GM12878 (cell line): ENCODE measurements around the gene NAV2. TPM values are rescaled to one million over a fixed set of nuclear protein-coding genes. Genes with fewer than 3 reads are reported as not detected.

Source experiments
- ATAC-seq: fragments of 200-7000 bp; cut with Tn5 transposase; 3 replicates; pipeline ENCODE4 v1.9.1; 2020; ENCODE audit warnings: mild to moderate bottlenecking, moderate library complexity
- BruUV-seq: library from RNA; stranded (reverse); fragments of 400-500 nt; replicated peaks from 2 replicates; lab custom pipeline; 2021; lab: Mats Ljungman, UMichigan
- CTCF ChIA-PET: fragments of 300-600 bp; sonication (Branson Sonifier 250); formaldehyde crosslinking; extraction: SDS; loops from one replicate; lab custom pipeline; 2021; ENCODE audit warnings: inconsistent platforms; lab: Yijun Ruan, JAX
- POLR2A ChIA-PET: fragments of 350-600 bp; formaldehyde crosslinking; extraction: SDS; loops from one replicate; lab custom pipeline; 2021; ENCODE audit warnings: inconsistent platforms; lab: Charles Lee
- RAD21 ChIA-PET: fragments of 300-600 bp; sonication (Branson Sonifier 250); formaldehyde crosslinking; loops from one replicate; lab custom pipeline; 2023; ENCODE audit warnings: antibody characterized with exemption; ENCODE audit not compliant: unreplicated experiment; lab: Charles Lee
- SMC1A ChIA-PET: fragments of 300-600 bp; sonication (Branson Sonifier 250); formaldehyde crosslinking; loops from one replicate; lab custom pipeline; 2023; ENCODE audit not compliant: unreplicated experiment, uncharacterized antibody; lab: Charles Lee
- DNase-seq: peaks from one replicate; pipeline ENCODE4 v3.0.0-alpha.2; 2011; ENCODE audit warnings: low read depth, low spot score
- FAIRE-seq: peaks from 3 replicates; lab custom pipeline; 2011; peaks lifted over from hg19 to GRCh38; lab: Jason Lieb, UNC
- H2AFZ ChIP-seq: 2 replicates; pipeline ENCODE4 v1.6.0; 2011; ENCODE audit warnings: low read depth, low read length, control low read depth; ENCODE audit not compliant: control insufficient read depth
- H3K27ac ChIP-seq: 2 replicates; pipeline ENCODE4 v1.5.1; 2011; ENCODE audit warnings: control low read depth; ENCODE audit not compliant: control insufficient read depth, insufficient read depth
- H3K27me3 ChIP-seq, 2 experiments: replicated peaks in 1 of 2; 2 replicates each; pipeline versions ENCODE4 v1.6.0 to v1.6.1; 2011; ENCODE audit warnings: low read length in 1 of 2; ENCODE audit not compliant: control insufficient read depth in 2 of 2, insufficient read depth in 2 of 2
- H3K36me3 ChIP-seq, 2 experiments: 2 replicates each; pipeline ENCODE4 v1.5.1; 2011; ENCODE audit warnings: low read length in 1 of 2; ENCODE audit not compliant: control insufficient read depth in 2 of 2, insufficient read depth in 2 of 2
- H3K4me1 ChIP-seq: 2 replicates; pipeline ENCODE4 v1.6.1; 2011; ENCODE audit warnings: mild to moderate bottlenecking, low read length, moderate library complexity, mixed read lengths; ENCODE audit not compliant: control insufficient read depth, insufficient read depth
- H3K4me2 ChIP-seq: 2 replicates; pipeline ENCODE4 v1.6.0; 2011; ENCODE audit warnings: control low read depth; ENCODE audit not compliant: control insufficient read depth, insufficient read depth
- H3K4me3 ChIP-seq: fragments of 200-600 bp; sonication (generic); 2 replicates; pipeline ENCODE4 v1.5.1; 2016
- H3K79me2 ChIP-seq: 2 replicates; pipeline ENCODE4 v1.6.0; 2011; ENCODE audit warnings: low read length; ENCODE audit not compliant: control insufficient read depth, insufficient read depth
- H3K9ac ChIP-seq: 2 replicates; pipeline ENCODE4 v1.8.0; 2011; ENCODE audit warnings: low read length, control low read depth, mixed read lengths; ENCODE audit not compliant: control insufficient read depth, insufficient read depth
- H3K9me3 ChIP-seq: replicated peaks from 3 replicates; pipeline ENCODE4 v1.5.1; 2011; ENCODE audit warnings: mild to moderate bottlenecking, low read length; ENCODE audit not compliant: control insufficient read depth, insufficient read depth
- H4K20me1 ChIP-seq: 2 replicates; pipeline ENCODE4 v1.6.0; 2011; ENCODE audit not compliant: control insufficient read depth, insufficient read depth
- ETV6 ChIP-seq, 2 experiments: fragments of 450-650 bp in 1 of 2; IDR thresholded peaks in 1 of 2; conservative IDR thresholded peaks in 1 of 2; 2 replicates each; pipeline ENCODE4 v1.6.1; 2014; ENCODE audit warnings: antibody characterized with exemption in 1 of 2, borderline replicate concordance in 1 of 2, low read depth in 1 of 2, mild to moderate bottlenecking in 1 of 2, moderate library complexity in 1 of 2
- IKZF1 ChIP-seq: fragments of 450-650 bp; conservative IDR thresholded peaks from 2 replicates; pipeline ENCODE4 v1.6.1; 2017; ENCODE audit warnings: antibody characterized with exemption, mild to moderate bottlenecking
- IRF3 ChIP-seq: fragments of 450-650 bp; IDR thresholded peaks from 2 replicates; pipeline ENCODE4 v1.6.1; 2014; ENCODE audit warnings: mild to moderate bottlenecking
- JUNB ChIP-seq: IDR thresholded peaks from 2 replicates; pipeline ENCODE4 v1.6.1; 2016; ENCODE audit warnings: antibody characterized with exemption, mild to moderate bottlenecking
- JUND ChIP-seq: IDR thresholded peaks from 2 replicates; pipeline ENCODE4 v1.6.1; 2012; ENCODE audit warnings: low read depth, mild to moderate bottlenecking, low read length, improper control_type of control experiment, moderate library complexity
- POLR2AphosphoS5 ChIP-seq: IDR thresholded peaks from 2 replicates; pipeline ENCODE4 v1.6.1; 2011; ENCODE audit warnings: mild to moderate bottlenecking, low read length, inconsistent platforms
- RAD21 ChIP-seq: IDR thresholded peaks from 2 replicates; pipeline ENCODE4 v1.6.1; 2011; ENCODE audit warnings: mild to moderate bottlenecking, low read depth, low read length, moderate library complexity; ENCODE audit not compliant: insufficient read depth
- TAF1 ChIP-seq: IDR thresholded peaks from 2 replicates; pipeline ENCODE4 v1.6.1; 2011; ENCODE audit warnings: mild to moderate bottlenecking, low read depth, low read length, borderline replicate concordance
- TARDBP ChIP-seq: IDR thresholded peaks from 2 replicates; pipeline ENCODE4 v1.6.1; 2016; ENCODE audit warnings: borderline replicate concordance
- TCF12 ChIP-seq: IDR thresholded peaks from 2 replicates; pipeline ENCODE4 v1.6.1; 2011; ENCODE audit warnings: low read depth, mild to moderate bottlenecking, low read length
- USF1 ChIP-seq: IDR thresholded peaks from 2 replicates; pipeline ENCODE4 v1.6.1; 2011; ENCODE audit warnings: borderline replicate concordance, low read depth, mild to moderate bottlenecking, moderate library complexity, mixed read lengths, low read length; ENCODE audit not compliant: insufficient read depth; ENCODE audit errors: extremely low read length
- WRNIP1 ChIP-seq: IDR thresholded peaks from 2 replicates; pipeline ENCODE4 v1.6.1; 2011; ENCODE audit warnings: low read depth, low read length, improper control_type of control experiment, borderline replicate concordance
- ZNF207 ChIP-seq: fragments of 450-650 bp; IDR thresholded peaks from 2 replicates; pipeline ENCODE4 v1.6.1; 2014; ENCODE audit warnings: antibody characterized with exemption, mild to moderate bottlenecking, borderline replicate concordance
- ZNF384 ChIP-seq: IDR thresholded peaks from 2 replicates; pipeline ENCODE4 v1.6.1; 2012; ENCODE audit warnings: low read depth, mild to moderate bottlenecking, low read length, improper control_type of control experiment, borderline replicate concordance
- WGBS: methylation state at CpG from one replicate; pipeline ENCODE4 v1.1.6; 2016; ENCODE audit warnings: low lambda C conversion rate; ENCODE audit not compliant: insufficient replicate concordance, insufficient coverage; ENCODE audit errors: missing lambda C conversion rate; 5-methylcytosine and 5-hydroxymethylcytosine counted together
- in situ Hi-C: fragments of 300-500 bp; cut with MboI; formaldehyde crosslinking; loops from 9 replicates; pipeline ENCODE4 v1.14.3; 2018; ENCODE audit warnings: mixed read lengths
- intact Hi-C: fragments of 100-400 bp; cut with micrococcal nuclease; formaldehyde crosslinking; loops from one replicate; pipeline ENCODE4 v1.14.2; 2022; ENCODE audit not compliant: unreplicated experiment
- polyA plus RNA-seq, 11 experiments: library from polyadenylated mRNA; depleted of rRNA in 4 of 11; unstranded in 6 of 11; stranded (reverse) in 5 of 11; fragments of >200 nt; fragmentation: Nextera tagmentation in 4 of 11; fragmentation: Illumina TruSeq in 1 of 11; extraction: Ambion mirVana in 4 of 11; extraction: Trizol in 1 of 11; gene quantifications; 1 replicate in 1 of 11; 2 replicates in 10 of 11; pipeline versions ENCODE4 v1.2.1 to v1.2.3, GENCODE V29; 2011 to 2016; ENCODE audit warnings: inconsistent platforms in 2 of 11, missing spikeins in 2 of 11, low read depth in 1 of 11
- total RNA-seq, 4 experiments: library from RNA; depleted of rRNA in 3 of 4; stranded (reverse); fragments of >200 nt in 3 of 4; fragmentation: Illumina TruSeq in 1 of 4; extraction: Trizol in 1 of 4; gene quantifications; 2 replicates each; pipeline versions ENCODE4 v1.2.1 to v1.2.3, GENCODE V29; 2013 to 2021
- TF ChIP-seq, protein P1 (sequence below): IDR thresholded peaks from 2 replicates; pipeline ENCODE4 v1.6.1; 2012; ENCODE audit warnings: improper control_type of control experiment, low read depth, low read length; ENCODE audit not compliant: insufficient replicate concordance
- TF ChIP-seq, protein P2 (sequence below): IDR thresholded peaks from 2 replicates; pipeline ENCODE4 v1.6.1; 2012; ENCODE audit warnings: low read length, inconsistent platforms

NAV2 gene
- total and polyA plus RNA-seq, 10 of the 15 experiments (the other 5 are each of a cell fraction or from before 2014, with no cell fraction given), result 0.35 to 6.1 (median 1.1) TPM

GRCh38 chr11:19734171-19734570, 21.5 kb downstream of the NAV2 start:
- CTCF ChIA-PET, result interaction anchor here (2.8 kb wide), 1 partner anchor 9 kb away, joined by 11 read pairs; no protein-coding TSS in a partner anchor
- SMC1A ChIA-PET, result interaction anchor here (1.3 kb wide), 1 partner anchor 11 kb away, joined by 4 read pairs; no protein-coding TSS in a partner anchor
- intact Hi-C loops, result no loop called here
- TF ChIP-seq TARDBP (no peak), RAD21 (no peak), JUNB (no peak), ZNF207 (no peak), IKZF1 (no peak), TCF12 (no peak), IRF3 (no peak), POLR2AphosphoS5 (no peak), TAF1 (no peak), JUND (no peak), WRNIP1 (no peak), USF1 (no peak), ZNF384 (no peak), ETV6 (conservative IDR thresholded peaks at IDR 0.05 in 1 of 2, IDR thresholded peaks at IDR 0.05 in 1 of 2; ENCODE audit: borderline replicate concordance in 1 of 2, low read depth in 1 of 2) (no peak)
- TF ChIP-seq, protein P1, sequence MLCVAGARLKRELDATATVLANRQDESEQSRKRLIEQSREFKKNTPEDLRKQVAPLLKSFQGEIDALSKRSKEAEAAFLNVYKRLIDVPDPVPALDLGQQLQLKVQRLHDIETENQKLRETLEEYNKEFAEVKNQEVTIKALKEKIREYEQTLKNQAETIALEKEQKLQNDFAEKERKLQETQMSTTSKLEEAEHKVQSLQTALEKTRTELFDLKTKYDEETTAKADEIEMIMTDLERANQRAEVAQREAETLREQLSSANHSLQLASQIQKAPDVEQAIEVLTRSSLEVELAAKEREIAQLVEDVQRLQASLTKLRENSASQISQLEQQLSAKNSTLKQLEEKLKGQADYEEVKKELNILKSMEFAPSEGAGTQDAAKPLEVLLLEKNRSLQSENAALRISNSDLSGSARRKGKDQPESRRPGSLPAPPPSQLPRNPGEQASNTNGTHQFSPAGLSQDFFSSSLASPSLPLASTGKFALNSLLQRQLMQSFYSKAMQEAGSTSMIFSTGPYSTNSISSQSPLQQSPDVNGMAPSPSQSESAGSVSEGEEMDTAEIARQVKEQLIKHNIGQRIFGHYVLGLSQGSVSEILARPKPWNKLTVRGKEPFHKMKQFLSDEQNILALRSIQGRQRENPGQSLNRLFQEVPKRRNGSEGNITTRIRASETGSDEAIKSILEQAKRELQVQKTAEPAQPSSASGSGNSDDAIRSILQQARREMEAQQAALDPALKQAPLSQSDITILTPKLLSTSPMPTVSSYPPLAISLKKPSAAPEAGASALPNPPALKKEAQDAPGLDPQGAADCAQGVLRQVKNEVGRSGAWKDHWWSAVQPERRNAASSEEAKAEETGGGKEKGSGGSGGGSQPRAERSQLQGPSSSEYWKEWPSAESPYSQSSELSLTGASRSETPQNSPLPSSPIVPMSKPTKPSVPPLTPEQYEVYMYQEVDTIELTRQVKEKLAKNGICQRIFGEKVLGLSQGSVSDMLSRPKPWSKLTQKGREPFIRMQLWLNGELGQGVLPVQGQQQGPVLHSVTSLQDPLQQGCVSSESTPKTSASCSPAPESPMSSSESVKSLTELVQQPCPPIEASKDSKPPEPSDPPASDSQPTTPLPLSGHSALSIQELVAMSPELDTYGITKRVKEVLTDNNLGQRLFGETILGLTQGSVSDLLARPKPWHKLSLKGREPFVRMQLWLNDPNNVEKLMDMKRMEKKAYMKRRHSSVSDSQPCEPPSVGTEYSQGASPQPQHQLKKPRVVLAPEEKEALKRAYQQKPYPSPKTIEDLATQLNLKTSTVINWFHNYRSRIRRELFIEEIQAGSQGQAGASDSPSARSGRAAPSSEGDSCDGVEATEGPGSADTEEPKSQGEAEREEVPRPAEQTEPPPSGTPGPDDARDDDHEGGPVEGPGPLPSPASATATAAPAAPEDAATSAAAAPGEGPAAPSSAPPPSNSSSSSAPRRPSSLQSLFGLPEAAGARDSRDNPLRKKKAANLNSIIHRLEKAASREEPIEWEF, result no peak
- TF ChIP-seq, protein P2, sequence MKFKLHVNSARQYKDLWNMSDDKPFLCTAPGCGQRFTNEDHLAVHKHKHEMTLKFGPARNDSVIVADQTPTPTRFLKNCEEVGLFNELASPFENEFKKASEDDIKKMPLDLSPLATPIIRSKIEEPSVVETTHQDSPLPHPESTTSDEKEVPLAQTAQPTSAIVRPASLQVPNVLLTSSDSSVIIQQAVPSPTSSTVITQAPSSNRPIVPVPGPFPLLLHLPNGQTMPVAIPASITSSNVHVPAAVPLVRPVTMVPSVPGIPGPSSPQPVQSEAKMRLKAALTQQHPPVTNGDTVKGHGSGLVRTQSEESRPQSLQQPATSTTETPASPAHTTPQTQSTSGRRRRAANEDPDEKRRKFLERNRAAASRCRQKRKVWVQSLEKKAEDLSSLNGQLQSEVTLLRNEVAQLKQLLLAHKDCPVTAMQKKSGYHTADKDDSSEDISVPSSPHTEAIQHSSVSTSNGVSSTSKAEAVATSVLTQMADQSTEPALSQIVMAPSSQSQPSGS, result no peak

More at GRCh38 chr11:19734171-19734570, 21.5 kb downstream of the NAV2 start:
- no peak overlapping the region for H3K9ac ChIP-seq
- in situ Hi-C loops, result loop anchor here (25.0 kb wide), 1 partner anchor 422 kb away; no protein-coding TSS in a partner anchor
- BruUV-seq, result no TSS peak
- H3K27me3 ChIP-seq, result peaks cover 0 to 3% of the 10 kb centered on the region in 2 experiments; a peak in 1 of 4 replicates
- H3K36me3 ChIP-seq, result no peaks in the 10 kb centered on the region
- ATAC-seq, result no peak
- no peak overlapping the region for H3K4me3 ChIP-seq
- no peaks in the 10 kb centered on the region for H4K20me1 ChIP-seq
- H3K27ac ChIP-seq, result no peak overlapping the region
- H3K4me1 ChIP-seq, result no peaks in the 10 kb centered on the region
- no peaks in the 10 kb centered on the region for H3K9me3 ChIP-seq
- no peak for DNase-seq
- ChIA-PET RAD21 (no interaction called here), POLR2A (no interaction called here)
- no peak overlapping the region for H2AFZ ChIP-seq
- WGBS, result 4% methylated on average over 2 of the region's 2 CpGs
- H3K4me2 ChIP-seq, result no peak overlapping the region
- FAIRE-seq, result no peak
- H3K79me2 ChIP-seq, result no peaks in the 10 kb centered on the region
